Measurements from ENCODE around the gene SDK2. TPM values are rescaled to one million over a fixed set of nuclear protein-coding genes. Genes with fewer than 3 reads are reported as not detected.

The SDK2 gene
- total RNA-seq, 2 donors from 2014 or later, result 0.26 to 0.33 TPM

DNA sequence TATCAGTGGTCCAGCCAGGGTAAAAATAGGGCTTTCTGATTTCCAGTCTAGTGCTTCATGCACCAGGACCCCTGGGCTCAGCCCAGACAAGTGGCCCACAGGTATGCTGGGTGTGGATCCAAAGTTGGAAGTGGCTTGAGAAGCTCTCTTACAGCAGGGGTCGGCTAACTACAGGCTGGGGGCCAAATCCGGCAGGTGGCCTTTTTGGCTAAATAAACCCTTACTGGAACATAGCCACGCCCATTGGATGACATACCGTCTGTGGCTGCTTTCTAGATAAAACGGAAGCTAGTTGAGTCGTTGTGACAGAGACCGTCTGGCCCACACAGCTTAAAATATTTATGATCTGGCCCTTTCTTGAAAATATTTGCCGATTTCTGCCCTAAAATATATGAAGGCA is 213.4 kb downstream of the SDK2 start:
- no peaks in the 10 kb centered on the region for H3K9me3 ChIP-seq
- no peaks in the 10 kb centered on the region for H3K36me3 ChIP-seq (replicated peaks in 1 of 2; ENCODE audit: insufficient read depth in 1 of 2, low read depth in 2 of 2)
- no peaks in the 10 kb centered on the region for H3K27me3 ChIP-seq
- peaks cover 6% of the 10 kb centered on the region for H3K4me1 ChIP-seq
- ATAC-seq (no peak), DNase-seq (peak in 1 of 4 donors; percentile 43)
- intact Hi-C loops (cut with DNase I), result loop anchor here (5.0 kb wide), 1 partner anchor 746 kb away; no protein-coding TSS in a partner anchor
- TF ChIP-seq POLR2A (IDR thresholded peaks at IDR 0.05), result no peak
- TF ChIP-seq, protein P1, sequence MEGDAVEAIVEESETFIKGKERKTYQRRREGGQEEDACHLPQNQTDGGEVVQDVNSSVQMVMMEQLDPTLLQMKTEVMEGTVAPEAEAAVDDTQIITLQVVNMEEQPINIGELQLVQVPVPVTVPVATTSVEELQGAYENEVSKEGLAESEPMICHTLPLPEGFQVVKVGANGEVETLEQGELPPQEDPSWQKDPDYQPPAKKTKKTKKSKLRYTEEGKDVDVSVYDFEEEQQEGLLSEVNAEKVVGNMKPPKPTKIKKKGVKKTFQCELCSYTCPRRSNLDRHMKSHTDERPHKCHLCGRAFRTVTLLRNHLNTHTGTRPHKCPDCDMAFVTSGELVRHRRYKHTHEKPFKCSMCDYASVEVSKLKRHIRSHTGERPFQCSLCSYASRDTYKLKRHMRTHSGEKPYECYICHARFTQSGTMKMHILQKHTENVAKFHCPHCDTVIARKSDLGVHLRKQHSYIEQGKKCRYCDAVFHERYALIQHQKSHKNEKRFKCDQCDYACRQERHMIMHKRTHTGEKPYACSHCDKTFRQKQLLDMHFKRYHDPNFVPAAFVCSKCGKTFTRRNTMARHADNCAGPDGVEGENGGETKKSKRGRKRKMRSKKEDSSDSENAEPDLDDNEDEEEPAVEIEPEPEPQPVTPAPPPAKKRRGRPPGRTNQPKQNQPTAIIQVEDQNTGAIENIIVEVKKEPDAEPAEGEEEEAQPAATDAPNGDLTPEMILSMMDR (IDR thresholded peaks at IDR 0.05), result no peak
- WGBS, 2 donors, result 25 to 30% methylated on average over 8 of the region's 8 CpGs
- no peak overlapping the region for H3K27ac ChIP-seq
- H3K4me3 ChIP-seq, result no peak overlapping the region

DNA sequence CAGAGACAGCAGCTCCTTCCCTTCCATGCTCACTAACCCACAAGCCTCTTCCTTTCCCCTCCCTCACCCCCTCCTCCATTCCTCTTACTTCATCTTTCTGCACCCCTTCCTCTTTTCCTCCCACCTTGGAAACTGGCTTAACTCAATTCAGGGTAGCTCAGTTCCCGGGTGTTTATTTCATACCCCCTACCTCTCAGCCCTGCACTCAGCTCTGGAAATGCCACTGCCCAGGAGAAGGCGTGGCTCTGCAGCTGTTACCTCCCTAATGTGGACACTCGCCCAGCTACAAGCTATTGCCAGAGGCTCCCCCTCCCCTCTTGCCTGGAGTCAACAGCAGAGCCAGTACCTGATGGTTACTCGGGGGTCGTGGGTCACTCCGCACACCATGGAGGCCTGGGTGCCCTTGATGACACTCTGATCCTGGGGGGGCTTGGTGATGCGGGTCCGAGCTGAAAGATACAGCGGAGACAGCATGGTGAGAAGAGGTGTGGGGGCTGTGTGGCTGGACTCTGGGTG is 214.0 kb downstream of the SDK2 start:
- WGBS, 2 donors, result 42 to 44% methylated on average over 3 to 9 of the region's 9 CpGs

DNA sequence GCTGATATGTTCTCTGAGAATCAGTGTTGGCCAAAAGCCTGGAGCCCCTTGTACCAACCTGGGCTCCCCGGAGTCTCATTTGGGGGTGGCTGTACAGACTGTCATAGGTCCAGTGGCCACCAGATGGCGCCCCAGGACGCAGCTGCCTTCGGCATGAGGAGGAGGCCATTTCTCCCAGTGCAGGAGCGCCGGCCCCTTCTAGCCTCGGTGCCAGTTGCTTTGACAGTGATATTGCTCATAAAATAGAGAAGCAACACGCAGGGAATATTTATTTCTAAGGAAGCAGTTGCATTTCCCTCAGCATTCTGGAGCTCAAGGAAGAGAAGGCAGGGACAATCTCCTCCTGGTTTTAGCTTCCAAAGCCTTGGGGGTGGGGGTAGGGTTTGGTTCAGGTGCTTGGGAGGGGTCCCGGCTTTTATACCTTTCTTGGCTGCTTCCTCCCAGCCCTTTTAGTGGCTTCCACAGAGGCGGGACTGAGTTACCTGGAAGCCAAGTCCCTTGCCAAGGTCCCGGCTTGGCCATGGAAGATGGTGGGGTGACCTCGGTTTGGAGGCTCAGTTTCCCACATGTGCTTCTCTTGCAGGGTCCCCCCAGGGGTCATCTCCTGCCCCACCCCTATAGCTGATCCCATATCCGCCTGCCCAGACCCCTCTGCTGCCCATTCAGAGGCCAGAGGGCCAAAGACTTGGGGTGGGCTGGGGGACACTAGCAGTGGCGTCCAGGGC is 214.6 kb downstream of the SDK2 start:
- H3K27ac ChIP-seq, result no peak overlapping the region
- 17 to 33% methylated on average over 9 to 13 of the region's 14 CpGs for WGBS, 2 donors
- peak; percentile 79 for ATAC-seq
- H3K4me1 ChIP-seq, result peaks cover 6% of the 10 kb centered on the region
- intact Hi-C loops (cut with DNase I), result loop anchor here (5.0 kb wide), 1 partner anchor 748 kb away; no protein-coding TSS in a partner anchor
- no peaks in the 10 kb centered on the region for H3K9me3 ChIP-seq
- TF ChIP-seq, protein P1 (IDR thresholded peaks at IDR 0.05), result peak; percentile 81 to 96 (median 91)
- TF ChIP-seq POLR2A (IDR thresholded peaks at IDR 0.05), result no peak
- no peaks in the 10 kb centered on the region for H3K27me3 ChIP-seq
- no peak overlapping the region for H3K4me3 ChIP-seq
- no peaks in the 10 kb centered on the region for H3K36me3 ChIP-seq (replicated peaks in 1 of 2; ENCODE audit: insufficient read depth in 1 of 2, low read depth in 2 of 2)
- peak; percentile 82 to 86 (median 82) for DNase-seq

More for the DNA sequence above, 214.0 kb downstream of the SDK2 start:
- peaks cover 6% of the 10 kb centered on the region for H3K4me1 ChIP-seq
- no peaks in the 10 kb centered on the region for H3K9me3 ChIP-seq
- intact Hi-C loops (cut with DNase I), result loop anchor here (5.0 kb wide), 1 partner anchor 747 kb away; no protein-coding TSS in a partner anchor
- H3K4me3 ChIP-seq, result no peak overlapping the region
- no peaks in the 10 kb centered on the region for H3K27me3 ChIP-seq
- no peak for TF ChIP-seq POLR2A (IDR thresholded peaks at IDR 0.05)
- TF ChIP-seq, protein P1 (IDR thresholded peaks at IDR 0.05), result no peak
- DNase-seq (no peak), ATAC-seq (no peak)
- no peaks in the 10 kb centered on the region for H3K36me3 ChIP-seq (replicated peaks in 1 of 2; ENCODE audit: insufficient read depth in 1 of 2, low read depth in 2 of 2)
- no peak overlapping the region for H3K27ac ChIP-seq

DNA sequence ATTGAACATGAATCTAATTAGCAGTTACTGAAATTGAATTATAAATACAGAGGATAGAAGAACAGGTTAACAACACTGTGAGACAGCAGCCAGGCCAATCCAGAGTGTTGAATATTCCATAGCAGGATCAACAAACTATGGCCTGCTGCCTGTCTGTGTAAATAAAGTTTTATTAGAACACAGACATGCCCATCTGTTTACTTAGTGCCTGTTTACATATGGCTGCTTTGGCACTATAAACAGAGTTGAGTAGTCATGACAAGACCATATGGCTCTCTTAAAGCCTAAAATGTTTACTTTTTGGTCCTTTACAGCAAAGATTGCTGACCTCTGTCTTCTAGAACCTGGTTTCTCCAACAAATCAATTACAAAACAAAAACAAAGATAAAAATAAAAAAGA is 217.0 kb downstream of the SDK2 start:
- intact Hi-C loops (cut with DNase I), result no loop called here
- no peak overlapping the region for H3K27ac ChIP-seq
- TF ChIP-seq, protein P1 (IDR thresholded peaks at IDR 0.05), result no peak
- TF ChIP-seq POLR2A (IDR thresholded peaks at IDR 0.05), result no peak
- H3K4me3 ChIP-seq, result no peak overlapping the region
- no peak for ATAC-seq
- H3K9me3 ChIP-seq, result no peaks in the 10 kb centered on the region
- no peaks in the 10 kb centered on the region for H3K27me3 ChIP-seq
- peaks cover 6% of the 10 kb centered on the region for H3K4me1 ChIP-seq
- no peak for DNase-seq
- no peaks in the 10 kb centered on the region for H3K36me3 ChIP-seq (replicated peaks in 1 of 2; ENCODE audit: insufficient read depth in 1 of 2, low read depth in 2 of 2)
